ENCODE data around the gene EDN2.
A peak's percentile ranks its signal among the peaks of the same experiment; 100 is the strongest.

The EDN2 gene

GRCh38 chr1:41499591-41499990 is 15.1 kb upstream of the EDN2 start:
- no peak overlapping the region for H2AK5ac ChIP-seq (ENCODE audit: low read depth, low read length)
- H3K79me1 ChIP-seq (ENCODE audit: low read depth, low read length) = no peaks in the 10 kb centered on the region
- no peak for DNase-seq (ENCODE audit: low spot score)
- no peak overlapping the region for H3K27ac ChIP-seq (replicated peaks; ENCODE audit: low read length)
- H3K9me3 ChIP-seq (replicated peaks in 1 of 2; ENCODE audit: control insufficient read depth in 2 of 2, insufficient read depth in 1 of 2, low read depth in 1 of 2, low read length in 2 of 2) = peaks cover 0 to 2% of the 10 kb centered on the region in 2 donors
- H4K8ac ChIP-seq (ENCODE audit: low read depth, low read length) = no peak overlapping the region
- H3K4ac ChIP-seq (ENCODE audit: low read length) = no peak overlapping the region
- H2BK120ac ChIP-seq (ENCODE audit: low read depth, low read length) = no peak overlapping the region
- H3K27me3 ChIP-seq (ENCODE audit: control insufficient read depth in 3 of 3, insufficient read depth in 3 of 3, low read depth in 1 of 3, low read length in 3 of 3) = no peaks in the 10 kb centered on the region
- H3K18ac ChIP-seq (ENCODE audit: low read length) = no peak overlapping the region
- H2BK15ac ChIP-seq (ENCODE audit: low read length) = peak overlapping the region; percentile 18
- H3K4me1 ChIP-seq (ENCODE audit: control insufficient read depth in 2 of 2, insufficient read depth in 1 of 2, low read depth in 1 of 2, low read length in 2 of 2) = peaks cover 24 to 25% of the 10 kb centered on the region in 2 donors
- H3K9ac ChIP-seq (ENCODE audit: low read depth, low read length, poor library complexity) = no peak overlapping the region
- H2AFZ ChIP-seq (ENCODE audit: low read length) = no peak overlapping the region
- H3K36me3 ChIP-seq (replicated peaks in 1 of 2; ENCODE audit: control insufficient read depth in 2 of 2, insufficient read depth in 2 of 2, low read length in 2 of 2) = no peaks in the 10 kb centered on the region
- whole genome bisulfite sequencing, 2 donors (ENCODE audit: extremely low coverage in 2 of 2, insufficient read length in 2 of 2, insufficient replicate concordance in 1 of 2) = no CpG with 5 or more reads among the region's 2 CpGs
- H3K14ac ChIP-seq (ENCODE audit: low read length) = no peak overlapping the region
- peak overlapping the region; percentile 19 for H3K23ac ChIP-seq (ENCODE audit: low read depth, low read length, poor library complexity)
- H4K91ac ChIP-seq (ENCODE audit: low read depth, low read length, poor library complexity) = no peak overlapping the region
- H3K4me3 ChIP-seq (ENCODE audit: low read length in 2 of 2) = no peak overlapping the region
- no peak overlapping the region for H2BK5ac ChIP-seq (ENCODE audit: low read length)
- H3K4me2 ChIP-seq (ENCODE audit: insufficient read depth, low read length, poor library complexity, severe bottlenecking) = no peak overlapping the region
- no peak overlapping the region for H2BK12ac ChIP-seq (ENCODE audit: low read length)

- WGBS, 2 donors (ENCODE audit: extremely low coverage in 2 of 2, insufficient read length in 2 of 2, insufficient replicate concordance in 1 of 2) = no CpG with 5 or more reads among the region's 12 CpGs
- peak overlapping the region; percentile 67 for H3K18ac ChIP-seq (ENCODE audit: low read length)
- H3K14ac ChIP-seq (ENCODE audit: low read length) = peak overlapping the region; percentile 49
- H2BK5ac ChIP-seq (ENCODE audit: low read length) = no peak overlapping the region
- H3K4me2 ChIP-seq (ENCODE audit: insufficient read depth, low read length, poor library complexity, severe bottlenecking) = no peak overlapping the region
- H3K79me1 ChIP-seq (ENCODE audit: low read depth, low read length) = no peaks in the 10 kb centered on the region
- H2AK5ac ChIP-seq (ENCODE audit: low read depth, low read length) = peak overlapping the region; percentile 36
- no peak overlapping the region for H3K27ac ChIP-seq (replicated peaks; ENCODE audit: low read length)
- no peaks in the 10 kb centered on the region for H3K36me3 ChIP-seq (replicated peaks in 1 of 2; ENCODE audit: control insufficient read depth in 2 of 2, insufficient read depth in 2 of 2, low read length in 2 of 2)
- no peak overlapping the region for H3K9ac ChIP-seq (ENCODE audit: low read depth, low read length, poor library complexity)
- peak overlapping the region; percentile 2 for H3K4ac ChIP-seq (ENCODE audit: low read length)
- peak overlapping the region; percentile 22 for H3K23ac ChIP-seq (ENCODE audit: low read depth, low read length, poor library complexity)
- H2BK15ac ChIP-seq (ENCODE audit: low read length) = peak overlapping the region; percentile 81
- no peak overlapping the region for H4K91ac ChIP-seq (ENCODE audit: low read depth, low read length, poor library complexity)
- DNase-seq (ENCODE audit: low spot score) = no peak
- H4K8ac ChIP-seq (ENCODE audit: low read depth, low read length) = no peak overlapping the region
- H3K27me3 ChIP-seq (ENCODE audit: control insufficient read depth in 3 of 3, insufficient read depth in 3 of 3, low read depth in 1 of 3, low read length in 3 of 3) = no peaks in the 10 kb centered on the region
- peaks cover 21 to 22% of the 10 kb centered on the region in 2 donors for H3K4me1 ChIP-seq (ENCODE audit: control insufficient read depth in 2 of 2, insufficient read depth in 1 of 2, low read depth in 1 of 2, low read length in 2 of 2)
- H3K4me3 ChIP-seq (ENCODE audit: low read length in 2 of 2) = no peak overlapping the region
- no peaks in the 10 kb centered on the region for H3K9me3 ChIP-seq (replicated peaks in 1 of 2; ENCODE audit: control insufficient read depth in 2 of 2, insufficient read depth in 1 of 2, low read depth in 1 of 2, low read length in 2 of 2)
- peak overlapping the region; percentile 69 for H2BK12ac ChIP-seq (ENCODE audit: low read length)
- no peak overlapping the region for H2AFZ ChIP-seq (ENCODE audit: low read length)
- H2BK120ac ChIP-seq (ENCODE audit: low read depth, low read length) = no peak overlapping the region
Observed at GRCh38 chr1:41498804-41499203, 14.3 kb upstream of the EDN2 start.

GRCh38 chr1:41498391-41498790 is 13.9 kb upstream of the EDN2 start:
- no peak overlapping the region for H2BK120ac ChIP-seq (ENCODE audit: low read depth, low read length)
- H3K27me3 ChIP-seq (ENCODE audit: control insufficient read depth in 3 of 3, insufficient read depth in 3 of 3, low read depth in 1 of 3, low read length in 3 of 3) = no peaks in the 10 kb centered on the region
- peak overlapping the region; percentile 98 for H2AK5ac ChIP-seq (ENCODE audit: low read depth, low read length)
- H3K36me3 ChIP-seq (replicated peaks in 1 of 2; ENCODE audit: control insufficient read depth in 2 of 2, insufficient read depth in 2 of 2, low read length in 2 of 2) = no peaks in the 10 kb centered on the region
- no peak for DNase-seq (ENCODE audit: low spot score)
- no peak overlapping the region for H3K23ac ChIP-seq (ENCODE audit: low read depth, low read length, poor library complexity)
- peak overlapping the region; percentile 67 for H3K18ac ChIP-seq (ENCODE audit: low read length)
- no peak overlapping the region for H3K14ac ChIP-seq (ENCODE audit: low read length)
- H2BK12ac ChIP-seq (ENCODE audit: low read length) = no peak overlapping the region
- no peak overlapping the region for H4K8ac ChIP-seq (ENCODE audit: low read depth, low read length)
- H2BK15ac ChIP-seq (ENCODE audit: low read length) = peak overlapping the region; percentile 81
- H3K9ac ChIP-seq (ENCODE audit: low read depth, low read length, poor library complexity) = no peak overlapping the region
- WGBS, 2 donors (ENCODE audit: extremely low coverage in 2 of 2, insufficient read length in 2 of 2, insufficient replicate concordance in 1 of 2) = no CpG with 5 or more reads among the region's 5 CpGs
- no peak overlapping the region for H3K27ac ChIP-seq (replicated peaks; ENCODE audit: low read length)
- no peak overlapping the region for H2BK5ac ChIP-seq (ENCODE audit: low read length)
- H3K4ac ChIP-seq (ENCODE audit: low read length) = no peak overlapping the region
- no peak overlapping the region for H3K4me2 ChIP-seq (ENCODE audit: insufficient read depth, low read length, poor library complexity, severe bottlenecking)
- H3K4me3 ChIP-seq (ENCODE audit: low read length in 2 of 2) = no peak overlapping the region
- no peaks in the 10 kb centered on the region for H3K9me3 ChIP-seq (replicated peaks in 1 of 2; ENCODE audit: control insufficient read depth in 2 of 2, insufficient read depth in 1 of 2, low read depth in 1 of 2, low read length in 2 of 2)
- H3K4me1 ChIP-seq (ENCODE audit: control insufficient read depth in 2 of 2, insufficient read depth in 1 of 2, low read depth in 1 of 2, low read length in 2 of 2) = peaks cover 21 to 22% of the 10 kb centered on the region in 2 donors
- H4K91ac ChIP-seq (ENCODE audit: low read depth, low read length, poor library complexity) = no peak overlapping the region
- H2AFZ ChIP-seq (ENCODE audit: low read length) = no peak overlapping the region
- no peaks in the 10 kb centered on the region for H3K79me1 ChIP-seq (ENCODE audit: low read depth, low read length)

DNA sequence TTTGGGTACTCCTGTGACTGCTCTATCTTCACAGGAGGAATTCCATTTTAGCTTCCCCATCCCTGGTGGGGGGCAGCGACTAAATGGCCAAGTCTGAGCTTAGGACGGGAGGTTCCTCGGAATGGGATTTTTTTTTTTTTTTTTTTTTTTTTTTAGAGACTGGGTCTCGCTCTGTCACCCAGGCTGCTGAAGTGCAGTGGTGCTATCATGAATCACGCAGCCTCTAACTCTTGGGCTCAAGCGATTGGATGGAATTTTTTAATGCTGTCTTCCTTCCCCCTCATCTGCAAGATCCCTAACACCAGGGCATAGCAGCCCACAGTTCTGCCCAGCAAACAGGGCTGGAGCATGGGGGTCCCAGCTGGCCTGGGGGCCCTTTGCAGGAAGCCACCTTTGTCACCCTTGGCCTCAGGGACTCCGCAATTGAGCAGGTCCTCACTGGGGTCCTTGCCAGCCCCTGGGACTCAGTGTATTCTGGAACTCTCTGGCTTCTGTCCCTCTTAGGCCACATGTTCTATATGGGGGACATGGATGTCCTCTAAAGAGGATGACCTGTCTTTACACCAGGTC is 13.1 kb upstream of the EDN2 start:
- H3K14ac ChIP-seq (ENCODE audit: low read length) = no peak overlapping the region
- peak overlapping the region; percentile 100 for H2BK15ac ChIP-seq (ENCODE audit: low read length)
- no peak overlapping the region for H3K27ac ChIP-seq (replicated peaks; ENCODE audit: low read length)
- no peak for DNase-seq (ENCODE audit: low spot score)
- H4K91ac ChIP-seq (ENCODE audit: low read depth, low read length, poor library complexity) = no peak overlapping the region
- no peaks in the 10 kb centered on the region for H3K79me1 ChIP-seq (ENCODE audit: low read depth, low read length)
- H3K9ac ChIP-seq (ENCODE audit: low read depth, low read length, poor library complexity) = no peak overlapping the region
- WGBS, 2 donors (ENCODE audit: extremely low coverage in 2 of 2, insufficient read length in 2 of 2, insufficient replicate concordance in 1 of 2) = no CpG with 5 or more reads among the region's 7 CpGs
- H3K27me3 ChIP-seq (ENCODE audit: control insufficient read depth in 3 of 3, insufficient read depth in 3 of 3, low read depth in 1 of 3, low read length in 3 of 3) = no peaks in the 10 kb centered on the region
- H2BK5ac ChIP-seq (ENCODE audit: low read length) = peak overlapping the region; percentile 94
- H2AFZ ChIP-seq (ENCODE audit: low read length) = no peak overlapping the region
- no peak overlapping the region for H3K4me2 ChIP-seq (ENCODE audit: insufficient read depth, low read length, poor library complexity, severe bottlenecking)
- peaks cover 21 to 22% of the 10 kb centered on the region in 2 donors for H3K4me1 ChIP-seq (ENCODE audit: control insufficient read depth in 2 of 2, insufficient read depth in 1 of 2, low read depth in 1 of 2, low read length in 2 of 2)
- no peak overlapping the region for H2BK120ac ChIP-seq (ENCODE audit: low read depth, low read length)
- H3K4me3 ChIP-seq (ENCODE audit: low read length in 2 of 2) = no peak overlapping the region
- peak overlapping the region; percentile 98 for H2AK5ac ChIP-seq (ENCODE audit: low read depth, low read length)
- H3K9me3 ChIP-seq (replicated peaks in 1 of 2; ENCODE audit: control insufficient read depth in 2 of 2, insufficient read depth in 1 of 2, low read depth in 1 of 2, low read length in 2 of 2) = no peaks in the 10 kb centered on the region
- no peaks in the 10 kb centered on the region for H3K36me3 ChIP-seq (replicated peaks in 1 of 2; ENCODE audit: control insufficient read depth in 2 of 2, insufficient read depth in 2 of 2, low read length in 2 of 2)
- H4K8ac ChIP-seq (ENCODE audit: low read depth, low read length) = no peak overlapping the region
- peak overlapping the region; percentile 92 for H2BK12ac ChIP-seq (ENCODE audit: low read length)
- no peak overlapping the region for H3K4ac ChIP-seq (ENCODE audit: low read length)
- H3K23ac ChIP-seq (ENCODE audit: low read depth, low read length, poor library complexity) = no peak overlapping the region
- H3K18ac ChIP-seq (ENCODE audit: low read length) = peak overlapping the region; percentile 99
